Panc1 (cell line): ENCODE data around the gene LIX1L. TPM values are rescaled to one million over a fixed set of nuclear protein-coding genes. Genes with fewer than 3 reads are reported as not detected.

ENCODE experiments used
- ATAC-seq: fragments of 200-7000 bp; cut with Tn5 transposase; 2 replicates; pipeline ENCODE4 v1.9.1; 2020; ENCODE audit warnings: mild to moderate bottlenecking, moderate library complexity
- BruUV-seq: library from RNA; stranded (reverse); fragments of 400-500 nt; replicated peaks from 2 replicates; lab custom pipeline; 2021; lab: Mats Ljungman, UMichigan
- CTCF ChIA-PET: fragments of 300-600 bp; sonication (Branson Sonifier 250); formaldehyde crosslinking; loops from one replicate; lab custom pipeline; 2022; ENCODE audit warnings: antibody characterized with exemption; lab: Charles Lee
- POLR2A ChIA-PET: fragments of 300-600 bp; sonication (Branson Sonifier 250); formaldehyde crosslinking; loops from one replicate; lab custom pipeline; 2022; ENCODE audit warnings: antibody characterized with exemption; lab: Charles Lee
- DNase-seq: peaks from one replicate; pipeline ENCODE4 v3.0.0-alpha.2; 2010; ENCODE audit warnings: low read depth, low spot score
- H3K27ac ChIP-seq: 2 replicates; pipeline ENCODE4 v1.5.1; 2011; ENCODE audit warnings: mild to moderate bottlenecking, low read length, inconsistent platforms
- H3K27me3 ChIP-seq: fragments of 200-500 bp; sonication (Bioruptor generic); 2 replicates; pipeline ENCODE4 v1.6.0; 2014; ENCODE audit warnings: low read length, inconsistent platforms; ENCODE audit not compliant: control insufficient read depth, insufficient read depth
- H3K36me3 ChIP-seq: fragments of 200-500 bp; sonication (Bioruptor generic); 2 replicates; pipeline ENCODE4 v1.5.1; 2014; ENCODE audit warnings: inconsistent platforms, mild to moderate bottlenecking, low read length, moderate library complexity; ENCODE audit not compliant: control insufficient read depth, insufficient read depth
- H3K4me1 ChIP-seq: 2 replicates; pipeline ENCODE4 v1.5.1; 2011; ENCODE audit warnings: inconsistent platforms, mild to moderate bottlenecking, low read length, moderate library complexity; ENCODE audit not compliant: control insufficient read depth, insufficient read depth
- H3K4me3 ChIP-seq, 2 experiments: 2 replicates each; pipeline ENCODE4 v1.5.1; 2011 to 2012; ENCODE audit warnings: low read depth in 2 of 2, low read length in 2 of 2, mild to moderate bottlenecking in 2 of 2, inconsistent platforms in 1 of 2, moderate library complexity in 1 of 2
- H3K9me3 ChIP-seq: fragments of 200-500 bp; sonication (Bioruptor generic); 2 replicates; pipeline ENCODE4 v1.5.1; 2014; ENCODE audit warnings: low read depth, mild to moderate bottlenecking, inconsistent platforms, low read length, moderate library complexity; ENCODE audit not compliant: control insufficient read depth, insufficient read depth
- POLR2AphosphoS5 ChIP-seq: IDR thresholded peaks from 2 replicates; pipeline ENCODE4 v1.6.1; 2012; ENCODE audit warnings: mild to moderate bottlenecking, low read depth, low read length, moderate library complexity
- SIN3A ChIP-seq: IDR thresholded peaks from 2 replicates; pipeline ENCODE4 v1.6.1; 2012; ENCODE audit warnings: low read depth, mild to moderate bottlenecking, low read length, moderate library complexity, borderline replicate concordance; ENCODE audit not compliant: insufficient read depth
- TCF7L2 ChIP-seq: IDR thresholded peaks from 2 replicates; pipeline ENCODE4 v1.6.1; 2011; ENCODE audit warnings: mild to moderate bottlenecking, low read depth, low read length, inconsistent platforms
- in situ Hi-C: cut with HindIII; loops from 2 replicates; pipeline ENCODE4 v1.10.0; 2016; ENCODE audit warnings: low sequenced_read_pairs, low pct_unique_long_range_greater_than_20kb
- intact Hi-C: fragments of 100-400 bp; cut with micrococcal nuclease; formaldehyde crosslinking; loops from one replicate; pipeline ENCODE4 v1.10.0; 2022; ENCODE audit not compliant: unreplicated experiment
- total RNA-seq: library from RNA; stranded (reverse); gene quantifications from one replicate; pipeline ENCODE4 v1.2.1, GENCODE V29; 2021; ENCODE audit not compliant: unreplicated experiment
- TF ChIP-seq, protein P1 (sequence below), 2 experiments: IDR thresholded peaks; 2 replicates each; pipeline ENCODE4 v1.6.1; 2011 to 2012; ENCODE audit warnings: low read depth in 2 of 2, control low read depth in 1 of 2, low read length in 1 of 2, mild to moderate bottlenecking in 1 of 2, moderate library complexity in 1 of 2; ENCODE audit not compliant: insufficient read depth in 1 of 2
- TF ChIP-seq, protein P2 (sequence below): fragments of 450-650 bp; IDR thresholded peaks from 2 replicates; pipeline ENCODE4 v1.5.1; 2017; ENCODE audit warnings: mild to moderate bottlenecking

The LIX1L gene
- total RNA-seq, 1 experiment from 2014 or later: 23.3 TPM

DNA sequence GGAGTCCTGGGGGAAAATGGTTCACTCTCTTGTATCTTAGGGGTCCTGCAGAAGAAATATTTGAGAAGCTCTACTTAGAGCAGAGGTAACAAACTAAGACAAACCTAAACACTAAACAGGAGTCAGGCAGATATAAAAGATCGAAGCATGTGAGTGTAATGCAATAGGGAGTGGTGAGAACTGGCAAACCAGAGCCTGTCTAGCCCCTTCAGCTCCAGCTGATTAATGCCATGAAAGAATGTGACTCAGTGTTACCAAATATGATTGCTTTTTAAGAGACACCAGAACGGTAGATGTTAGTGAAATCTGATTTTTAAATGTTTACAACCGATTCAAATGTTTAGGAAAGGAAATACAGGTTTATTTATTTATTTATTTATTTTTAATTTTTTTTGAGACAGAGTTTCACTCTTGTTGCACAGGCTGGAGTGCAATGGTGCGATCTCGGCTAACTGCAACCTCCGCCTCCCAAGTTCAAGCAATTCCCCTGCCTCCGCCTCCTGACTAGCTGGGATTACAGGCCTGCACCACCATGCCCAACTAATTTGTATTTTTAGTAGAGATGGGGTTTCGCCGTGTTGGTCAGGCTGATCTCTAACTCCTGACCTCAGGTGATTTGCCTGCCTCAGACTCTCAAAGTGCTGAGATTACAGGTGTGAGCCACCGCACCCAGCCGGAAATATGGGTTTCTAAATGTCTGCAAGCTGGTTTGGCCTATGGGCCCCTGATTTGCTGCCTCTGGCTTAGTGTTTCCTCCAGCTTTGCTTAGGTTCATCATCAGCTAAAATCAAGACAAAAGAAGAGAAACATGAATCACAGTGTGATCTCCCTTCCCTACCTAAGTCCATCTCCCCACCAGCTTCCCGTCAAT lies 26.4 kb upstream of the LIX1L start:
- no peak for ATAC-seq
- in situ Hi-C loops: no loop called here
- no peak for DNase-seq
- H3K4me1 ChIP-seq: no peaks in the 10 kb centered on the region
- H3K4me3 ChIP-seq: no peak overlapping the region
- H3K9me3 ChIP-seq: no peaks in the 10 kb centered on the region
- no peaks in the 10 kb centered on the region for H3K36me3 ChIP-seq
- ChIA-PET POLR2A (no interaction called here), CTCF (interaction anchor here (0.6 kb wide), 1 partner anchor 75 kb away, joined by 5 read pairs; no protein-coding TSS in a partner anchor)
- intact Hi-C loops: no loop called here
- TF ChIP-seq POLR2AphosphoS5 (no peak), TCF7L2 (no peak), SIN3A (no peak)
- TF ChIP-seq, protein P1, sequence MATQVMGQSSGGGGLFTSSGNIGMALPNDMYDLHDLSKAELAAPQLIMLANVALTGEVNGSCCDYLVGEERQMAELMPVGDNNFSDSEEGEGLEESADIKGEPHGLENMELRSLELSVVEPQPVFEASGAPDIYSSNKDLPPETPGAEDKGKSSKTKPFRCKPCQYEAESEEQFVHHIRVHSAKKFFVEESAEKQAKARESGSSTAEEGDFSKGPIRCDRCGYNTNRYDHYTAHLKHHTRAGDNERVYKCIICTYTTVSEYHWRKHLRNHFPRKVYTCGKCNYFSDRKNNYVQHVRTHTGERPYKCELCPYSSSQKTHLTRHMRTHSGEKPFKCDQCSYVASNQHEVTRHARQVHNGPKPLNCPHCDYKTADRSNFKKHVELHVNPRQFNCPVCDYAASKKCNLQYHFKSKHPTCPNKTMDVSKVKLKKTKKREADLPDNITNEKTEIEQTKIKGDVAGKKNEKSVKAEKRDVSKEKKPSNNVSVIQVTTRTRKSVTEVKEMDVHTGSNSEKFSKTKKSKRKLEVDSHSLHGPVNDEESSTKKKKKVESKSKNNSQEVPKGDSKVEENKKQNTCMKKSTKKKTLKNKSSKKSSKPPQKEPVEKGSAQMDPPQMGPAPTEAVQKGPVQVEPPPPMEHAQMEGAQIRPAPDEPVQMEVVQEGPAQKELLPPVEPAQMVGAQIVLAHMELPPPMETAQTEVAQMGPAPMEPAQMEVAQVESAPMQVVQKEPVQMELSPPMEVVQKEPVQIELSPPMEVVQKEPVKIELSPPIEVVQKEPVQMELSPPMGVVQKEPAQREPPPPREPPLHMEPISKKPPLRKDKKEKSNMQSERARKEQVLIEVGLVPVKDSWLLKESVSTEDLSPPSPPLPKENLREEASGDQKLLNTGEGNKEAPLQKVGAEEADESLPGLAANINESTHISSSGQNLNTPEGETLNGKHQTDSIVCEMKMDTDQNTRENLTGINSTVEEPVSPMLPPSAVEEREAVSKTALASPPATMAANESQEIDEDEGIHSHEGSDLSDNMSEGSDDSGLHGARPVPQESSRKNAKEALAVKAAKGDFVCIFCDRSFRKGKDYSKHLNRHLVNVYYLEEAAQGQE (IDR thresholded peaks at IDR 0.05; ENCODE audit: insufficient read depth in 1 of 2, low read depth in 2 of 2, low read length in 1 of 2): no peak
- TF ChIP-seq, protein P2, sequence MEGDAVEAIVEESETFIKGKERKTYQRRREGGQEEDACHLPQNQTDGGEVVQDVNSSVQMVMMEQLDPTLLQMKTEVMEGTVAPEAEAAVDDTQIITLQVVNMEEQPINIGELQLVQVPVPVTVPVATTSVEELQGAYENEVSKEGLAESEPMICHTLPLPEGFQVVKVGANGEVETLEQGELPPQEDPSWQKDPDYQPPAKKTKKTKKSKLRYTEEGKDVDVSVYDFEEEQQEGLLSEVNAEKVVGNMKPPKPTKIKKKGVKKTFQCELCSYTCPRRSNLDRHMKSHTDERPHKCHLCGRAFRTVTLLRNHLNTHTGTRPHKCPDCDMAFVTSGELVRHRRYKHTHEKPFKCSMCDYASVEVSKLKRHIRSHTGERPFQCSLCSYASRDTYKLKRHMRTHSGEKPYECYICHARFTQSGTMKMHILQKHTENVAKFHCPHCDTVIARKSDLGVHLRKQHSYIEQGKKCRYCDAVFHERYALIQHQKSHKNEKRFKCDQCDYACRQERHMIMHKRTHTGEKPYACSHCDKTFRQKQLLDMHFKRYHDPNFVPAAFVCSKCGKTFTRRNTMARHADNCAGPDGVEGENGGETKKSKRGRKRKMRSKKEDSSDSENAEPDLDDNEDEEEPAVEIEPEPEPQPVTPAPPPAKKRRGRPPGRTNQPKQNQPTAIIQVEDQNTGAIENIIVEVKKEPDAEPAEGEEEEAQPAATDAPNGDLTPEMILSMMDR: no peak
- H3K27ac ChIP-seq: no peak overlapping the region
- H3K27me3 ChIP-seq: no peaks in the 10 kb centered on the region
- BruUV-seq: no TSS peak

DNA sequence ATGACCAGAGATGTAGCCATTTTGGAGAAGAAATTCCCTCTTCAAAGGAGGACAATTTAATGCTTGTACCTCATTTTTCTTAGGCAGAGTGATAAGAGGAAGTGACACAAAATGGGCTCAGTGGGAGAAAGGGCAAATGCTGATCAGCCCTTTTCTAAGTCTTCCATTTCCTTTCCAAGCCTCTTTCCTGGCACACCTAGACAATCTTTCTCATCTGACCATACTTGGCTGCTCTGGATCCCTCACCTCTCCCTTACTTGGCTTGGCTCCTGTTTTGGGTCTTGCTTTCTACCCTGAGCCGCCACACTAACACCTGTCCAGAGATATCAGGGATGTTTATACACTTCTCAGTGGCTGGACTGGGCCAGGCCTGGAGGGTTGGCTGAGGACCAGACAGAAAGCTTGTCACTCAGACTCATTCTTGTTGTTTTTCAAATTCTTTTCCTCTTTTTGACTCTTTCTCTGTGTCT lies 25.4 kb upstream of the LIX1L start:
- Histone ChIP-seq H3K36me3 (no peaks in the 10 kb centered on the region), H3K4me3 (no peak overlapping the region), H3K4me1 (no peaks in the 10 kb centered on the region), H3K9me3 (no peaks in the 10 kb centered on the region), H3K27me3 (no peaks in the 10 kb centered on the region), H3K27ac (no peak overlapping the region)
- POLR2A ChIA-PET: no interaction called here
- intact Hi-C loops: no loop called here
- CTCF ChIA-PET: no interaction called here
- in situ Hi-C loops: no loop called here
- no peak for ATAC-seq
- no TSS peak for BruUV-seq
- TF ChIP-seq, protein P2: no peak
- TF ChIP-seq TCF7L2 (no peak), POLR2AphosphoS5 (no peak), SIN3A (no peak)
- TF ChIP-seq, protein P1 (IDR thresholded peaks at IDR 0.05; ENCODE audit: insufficient read depth in 1 of 2, low read depth in 2 of 2, low read length in 1 of 2): no peak
- no peak for DNase-seq
